Mucosa of rectum (tissue), 2 donors: ENCODE measurements around the gene FTH1.
"Not testable (repeated sequence)": the region's sequence is repeated elsewhere in the genome, so short reads cannot be mapped to it uniquely, and the experiment has no call there.

Experiments used
- H3K27ac ChIP-seq, 2 donors: one replicate each; pipeline ENCODE4 v1.7.0; 2013; ENCODE audit warnings: inconsistent platforms in 2 of 2, low read depth in 2 of 2, low read length in 2 of 2
- H3K27me3 ChIP-seq, 2 donors: one replicate each; pipeline ENCODE4 v1.7.0; 2013; ENCODE audit warnings: low read length in 2 of 2; ENCODE audit not compliant: control insufficient read depth in 2 of 2, insufficient read depth in 2 of 2
- H3K36me3 ChIP-seq, 2 donors: one replicate each; pipeline ENCODE4 v1.7.0; 2013; ENCODE audit warnings: low read length in 2 of 2; ENCODE audit not compliant: control insufficient read depth in 2 of 2, insufficient read depth in 2 of 2
- H3K4me1 ChIP-seq, 2 donors: one replicate each; pipeline ENCODE4 v1.7.0; 2013; ENCODE audit warnings: low read length in 2 of 2, mild to moderate bottlenecking in 1 of 2; ENCODE audit not compliant: control insufficient read depth in 2 of 2, insufficient read depth in 2 of 2
- H3K4me3 ChIP-seq, 2 donors: one replicate each; pipeline ENCODE4 v1.7.0; 2013; ENCODE audit warnings: low read length in 2 of 2
- H3K9ac ChIP-seq, 2 donors: one replicate each; pipeline ENCODE4 v1.7.0; 2013; ENCODE audit warnings: low read length in 2 of 2, low read depth in 1 of 2, mild to moderate bottlenecking in 1 of 2
- H3K9me3 ChIP-seq, 2 donors: one replicate each; pipeline ENCODE4 v1.7.0; 2013; ENCODE audit warnings: low read length in 2 of 2; ENCODE audit not compliant: control insufficient read depth in 2 of 2
- donor health status: healthy.
- donor health status: Normal muscosa, but diverticular disease.

Gene FTH1

DNA sequence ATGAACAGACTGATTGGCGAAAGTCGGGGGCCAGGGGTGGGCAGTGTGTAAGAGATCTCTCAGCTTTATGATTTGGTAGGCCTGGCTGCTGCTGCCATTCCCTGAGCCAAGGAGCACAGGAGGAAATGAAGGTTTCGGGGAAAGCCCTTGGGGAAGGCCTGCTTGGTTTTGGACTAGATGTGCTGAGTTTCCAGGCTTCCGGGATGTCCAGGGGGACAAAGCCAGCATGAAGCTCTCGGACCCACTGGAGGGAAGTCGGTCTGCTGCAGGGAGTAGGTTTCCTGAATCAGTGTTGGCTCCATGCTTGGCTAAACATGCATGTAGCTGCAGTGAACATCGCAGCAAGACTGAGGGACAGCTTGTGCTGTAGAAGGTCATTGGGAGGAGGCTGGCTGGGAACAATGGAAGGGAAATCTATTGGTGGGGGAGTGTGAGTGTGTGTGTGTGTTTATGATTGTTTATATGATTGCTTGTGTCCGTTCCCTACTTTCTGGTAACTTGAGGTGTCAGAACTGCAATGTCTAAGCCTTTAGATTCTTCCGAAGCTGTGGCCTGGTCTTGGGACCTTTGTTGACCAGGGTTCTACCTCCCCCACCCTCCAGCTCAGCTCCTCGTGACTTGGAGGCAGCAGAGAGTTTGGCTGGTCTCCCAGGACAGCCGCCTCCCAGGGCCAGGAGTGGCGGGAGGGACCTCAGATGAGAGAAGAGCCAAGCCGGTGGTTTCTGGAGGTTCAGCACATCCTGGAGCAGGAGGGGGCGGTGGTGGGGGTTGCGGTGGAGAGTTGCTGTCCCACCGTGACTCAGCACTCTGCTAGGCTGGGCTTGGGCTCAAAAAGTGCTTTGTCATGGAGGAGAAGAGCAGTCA lies 4.0 kb upstream of the FTH1 start:
- peak overlapping the region; percentile 91 to 92 for H3K27ac ChIP-seq
- no peaks in the 10 kb centered on the region for H3K9me3 ChIP-seq
- H3K27me3 ChIP-seq = no peaks in the 10 kb centered on the region
- H3K9ac ChIP-seq = peak overlapping the region; percentile 39 to 70
- H3K36me3 ChIP-seq = peaks cover 0 to 3% of the 10 kb centered on the region in 2 donors
- H3K4me1 ChIP-seq = peaks cover 52 to 66% of the 10 kb centered on the region in 2 donors
- H3K4me3 ChIP-seq = peak overlapping the region in 1 of 2 donors; percentile 45

DNA sequence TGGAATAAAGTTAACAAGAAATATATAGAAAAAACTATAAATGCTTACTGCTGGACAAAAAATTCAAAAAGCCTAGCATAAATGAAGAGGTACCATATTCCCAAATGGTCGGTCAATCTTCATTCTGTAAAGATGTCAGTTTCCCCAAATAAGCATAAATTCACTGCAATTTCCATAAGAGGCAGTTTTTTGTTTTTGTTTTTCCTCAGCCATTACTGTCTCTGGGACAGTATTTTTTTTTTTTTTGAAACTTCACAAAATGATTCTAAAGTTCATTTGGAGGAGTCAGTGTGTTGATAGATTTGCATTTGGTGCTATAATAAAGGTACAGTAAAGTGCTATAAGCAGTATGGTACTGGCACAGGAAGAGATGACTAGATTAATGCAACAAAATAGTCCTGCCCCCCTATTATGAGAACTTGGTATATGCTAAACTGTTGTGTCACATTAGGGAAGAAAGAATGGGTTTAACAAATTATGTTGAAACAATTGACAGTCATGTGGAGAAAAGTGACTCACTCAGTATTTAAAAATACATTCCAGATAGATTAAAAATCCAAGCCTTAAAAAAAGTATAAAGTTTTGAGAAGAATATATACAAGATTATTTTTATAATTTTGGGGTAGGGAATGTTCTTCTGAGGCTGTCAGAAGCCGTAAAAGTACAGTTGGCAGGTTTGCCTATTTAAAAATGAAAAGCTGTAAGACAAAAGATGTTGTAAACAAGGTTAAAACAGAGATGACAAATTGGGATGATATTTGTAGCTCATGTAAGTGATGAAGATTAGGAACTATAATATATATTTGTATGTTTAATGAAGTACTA lies 2.6 kb upstream of the FTH1 start:
- Histone ChIP-seq H3K4me1 (peaks cover 42 to 58% of the 10 kb centered on the region in 2 donors), H3K27ac (peak overlapping the region; percentile 91 to 92), H3K9me3 (no peaks in the 10 kb centered on the region), H3K9ac (peak overlapping the region; percentile 19 to 41), H3K27me3 (no peaks in the 10 kb centered on the region), H3K36me3 (peaks cover 5 to 15% of the 10 kb centered on the region in 2 donors), H3K4me3 (no peak overlapping the region)

DNA sequence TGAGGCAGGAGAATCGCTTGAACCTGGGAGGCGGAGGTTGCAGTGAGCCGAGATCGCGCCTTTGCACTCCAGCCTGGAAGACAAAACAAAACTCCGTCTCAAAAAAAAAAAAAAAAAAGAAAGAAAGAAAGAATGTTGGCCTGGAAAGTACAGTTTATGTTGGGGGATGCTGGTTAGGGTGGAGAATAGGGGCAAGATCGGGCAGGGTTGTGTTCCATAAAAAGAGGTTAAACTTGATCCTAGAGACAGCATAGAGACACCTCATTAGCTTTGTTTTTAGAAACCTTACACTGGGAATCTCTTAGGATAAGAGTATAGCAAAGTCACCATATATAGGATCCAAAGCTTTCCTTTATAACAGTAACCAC lies 1.9 kb upstream of the FTH1 start:
- peaks cover 12 to 20% of the 10 kb centered on the region in 2 donors for H3K36me3 ChIP-seq
- H3K27ac ChIP-seq = peak overlapping the region; percentile 13 to 100
- H3K9me3 ChIP-seq = no peaks in the 10 kb centered on the region
- no peak overlapping the region for H3K9ac ChIP-seq
- H3K4me1 ChIP-seq = peaks cover 42 to 58% of the 10 kb centered on the region in 2 donors
- no peak overlapping the region for H3K4me3 ChIP-seq
- H3K27me3 ChIP-seq = no peaks in the 10 kb centered on the region

DNA sequence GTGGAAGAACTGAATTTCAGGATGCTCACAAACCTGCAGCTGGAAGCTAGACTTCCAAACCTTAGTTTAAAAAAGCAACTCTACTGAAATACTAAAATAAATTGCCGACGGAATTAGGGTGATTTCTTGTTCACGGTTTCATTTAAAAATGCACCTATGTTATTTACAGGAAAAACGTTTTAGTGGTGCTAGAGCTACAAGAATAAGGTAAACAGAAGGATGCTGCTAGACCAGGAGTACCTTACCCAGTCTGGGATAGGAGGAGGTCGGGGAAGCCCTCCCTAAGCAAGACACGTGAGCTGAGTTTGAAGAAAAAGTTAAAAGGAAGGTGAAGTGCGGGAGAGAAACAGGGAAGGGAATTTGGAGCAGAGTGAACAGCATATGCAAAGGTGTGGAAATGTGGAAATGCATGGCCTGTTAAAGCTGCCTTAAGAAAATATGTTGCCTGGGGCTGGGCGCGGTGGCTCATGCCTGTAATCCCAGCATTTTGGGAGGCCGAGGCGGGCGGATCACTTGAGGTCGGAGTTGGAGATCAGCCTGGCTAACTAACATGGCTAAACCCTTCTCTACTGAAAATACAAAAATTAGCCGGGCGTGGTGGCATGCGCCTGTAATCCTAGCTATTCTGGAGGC lies 1.4 kb upstream of the FTH1 start:
- Histone ChIP-seq H3K27me3 (no peaks in the 10 kb centered on the region), H3K4me1 (peaks cover 46 to 61% of the 10 kb centered on the region in 2 donors), H3K9ac (peak overlapping the region; percentile 97 to 98), H3K9me3 (no peaks in the 10 kb centered on the region), H3K27ac (peak overlapping the region; percentile 97 to 100), H3K4me3 (peak overlapping the region; percentile 86 to 100), H3K36me3 (peaks cover 17 to 25% of the 10 kb centered on the region in 2 donors)

DNA sequence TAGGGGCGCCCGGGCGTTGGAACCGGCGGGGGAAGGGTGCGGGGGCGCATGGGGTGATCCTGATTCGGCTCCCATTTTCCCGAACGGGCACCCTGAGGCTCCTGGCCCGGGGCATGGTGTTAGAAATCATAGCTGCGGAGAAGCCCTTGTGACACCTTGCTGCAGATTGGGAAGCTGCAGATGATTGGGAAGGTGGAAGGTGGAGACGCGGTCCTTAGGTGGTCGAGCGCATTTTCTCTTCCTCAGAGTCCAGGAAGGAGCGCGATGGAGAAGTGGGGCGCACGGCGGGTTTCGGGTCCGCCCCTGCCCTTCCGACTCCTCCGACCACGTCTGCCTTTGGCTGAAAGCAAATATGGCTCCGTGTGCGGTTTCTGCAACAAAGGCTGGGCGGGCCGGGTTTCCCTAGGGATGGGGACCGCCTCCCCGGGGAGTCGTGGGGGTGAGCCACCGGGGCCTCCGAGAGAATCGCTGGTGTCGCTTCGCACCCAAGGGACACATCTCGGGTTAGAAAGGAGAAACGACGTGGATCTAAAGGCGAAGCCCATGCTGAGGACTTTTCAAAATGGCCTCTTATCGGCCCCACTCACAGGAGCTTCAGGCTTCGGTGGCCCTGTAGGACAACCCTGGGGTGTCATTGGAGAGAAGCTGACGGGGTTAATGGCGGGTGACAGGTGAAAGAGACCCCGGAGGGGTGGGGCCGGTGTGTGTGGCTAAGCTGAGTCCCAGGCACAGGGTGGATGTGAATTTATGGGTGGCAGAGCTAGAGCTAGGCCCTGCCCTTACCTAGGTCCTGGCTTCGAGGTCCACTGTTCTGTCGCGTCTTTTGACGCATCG lies 707 bp upstream of the FTH1 start:
- peaks cover 24 to 31% of the 10 kb centered on the region in 2 donors for H3K36me3 ChIP-seq
- peaks cover 45 to 59% of the 10 kb centered on the region in 2 donors for H3K4me1 ChIP-seq
- peak overlapping the region; percentile 86 to 100 for H3K4me3 ChIP-seq
- no peaks in the 10 kb centered on the region for H3K9me3 ChIP-seq
- H3K27ac ChIP-seq = peak overlapping the region; percentile 97 to 100
- H3K9ac ChIP-seq = peak overlapping the region; percentile 97 to 98
- H3K27me3 ChIP-seq = no peaks in the 10 kb centered on the region

DNA sequence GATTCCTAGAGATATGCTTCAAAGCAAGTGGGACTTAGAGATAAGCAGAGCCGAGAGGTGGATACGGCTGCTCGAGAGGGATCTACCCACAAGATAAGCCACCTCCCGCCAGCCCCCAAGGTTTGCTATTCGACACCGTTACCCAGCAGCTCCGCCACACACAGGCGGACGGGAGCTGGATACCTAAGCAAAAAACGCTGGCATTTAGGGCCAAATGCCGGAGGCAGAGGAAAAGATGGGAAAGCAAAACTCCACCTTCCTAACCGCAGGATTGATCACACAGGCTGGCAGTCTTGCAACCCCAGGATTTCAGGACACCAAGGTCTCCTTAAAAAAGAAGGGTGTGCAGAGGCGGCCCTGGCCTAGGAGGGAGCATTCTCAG lies 709 bp downstream of the FTH1 start:
- Histone ChIP-seq H3K9ac (peak overlapping the region; percentile 97 to 98), H3K27me3 (no peaks in the 10 kb centered on the region), H3K4me3 (peak overlapping the region; percentile 90 to 100), H3K9me3 (no peaks in the 10 kb centered on the region), H3K36me3 (peaks cover 28 to 37% of the 10 kb centered on the region in 2 donors), H3K4me1 (peaks cover 42 to 50% of the 10 kb centered on the region in 2 donors), H3K27ac (peak overlapping the region; percentile 97 to 100)

DNA sequence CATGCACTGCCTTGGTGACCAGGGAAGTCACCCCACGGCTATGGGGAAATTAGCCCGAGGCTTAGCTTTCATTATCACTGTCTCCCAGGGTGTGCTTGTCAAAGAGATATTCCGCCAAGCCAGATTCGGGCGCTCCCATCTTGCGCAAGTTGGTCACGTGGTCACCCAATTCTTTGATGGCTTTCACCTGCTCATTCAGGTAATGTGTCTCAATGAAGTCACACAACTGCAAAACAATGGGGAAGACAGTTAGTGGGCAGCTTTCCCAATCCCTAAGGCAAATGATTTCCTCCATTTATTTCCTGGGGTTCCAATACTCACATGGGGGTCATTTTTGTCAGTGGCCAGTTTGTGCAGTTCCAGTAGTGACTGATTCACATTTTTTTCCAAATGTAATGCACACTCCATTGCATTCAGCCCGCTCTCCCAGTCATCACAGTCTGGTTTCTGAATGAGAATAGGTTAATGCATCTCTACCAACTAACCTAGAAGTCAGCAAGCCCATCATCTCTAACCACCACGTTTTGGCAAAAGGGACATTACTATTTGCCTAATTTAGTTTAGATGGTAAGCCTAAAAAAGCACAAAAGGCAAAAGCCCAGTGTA lies 2.7 kb downstream of the FTH1 start:
- peak overlapping the region; percentile 90 to 100 for H3K4me3 ChIP-seq
- H3K4me1 ChIP-seq = peaks cover 32 to 35% of the 10 kb centered on the region in 2 donors
- not testable (repeated sequence) for H3K27me3 ChIP-seq, H3K9me3 ChIP-seq
- H3K27ac ChIP-seq = peak overlapping the region; percentile 97 to 100
- H3K36me3 ChIP-seq = peaks cover 28 to 39% of the 10 kb centered on the region in 2 donors
- peak overlapping the region; percentile 64 to 97 for H3K9ac ChIP-seq

DNA sequence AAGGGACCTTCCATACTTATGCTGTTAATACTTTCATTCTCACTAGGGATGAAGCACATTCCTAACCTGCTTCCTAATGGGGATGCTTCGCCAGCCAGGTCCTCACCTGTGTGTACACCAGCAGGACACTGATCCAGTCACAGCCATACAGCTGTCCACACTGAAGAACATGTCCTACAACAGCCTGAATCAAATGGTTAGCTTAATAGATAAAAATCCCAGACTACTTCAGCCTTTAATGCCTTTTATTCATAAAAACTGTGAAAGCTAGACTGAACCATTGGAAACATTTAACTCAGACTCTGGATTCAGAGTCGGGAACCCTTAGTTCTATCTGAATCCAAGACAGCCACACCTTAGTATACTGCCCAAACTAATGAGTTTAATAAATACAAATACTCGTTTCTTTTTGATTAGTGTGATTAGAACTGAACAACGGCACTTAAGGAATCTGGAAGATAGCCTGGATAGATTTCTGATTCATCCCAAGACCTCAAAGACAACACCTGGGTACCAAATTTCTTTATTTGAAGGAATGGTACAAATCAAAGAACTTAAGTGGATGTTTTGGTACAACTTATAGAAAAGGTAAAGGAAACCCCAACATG lies 3.3 kb downstream of the FTH1 start:
- Histone ChIP-seq H3K4me3 (peak overlapping the region; percentile 3 to 100), H3K9ac (peak overlapping the region; percentile 3 to 23), H3K9me3 (no peaks in the 10 kb centered on the region), H3K4me1 (peaks cover 32 to 35% of the 10 kb centered on the region in 2 donors), H3K36me3 (peaks cover 28 to 39% of the 10 kb centered on the region in 2 donors), H3K27ac (peak overlapping the region; percentile 77 to 97), H3K27me3 (no peaks in the 10 kb centered on the region)
